Memory B cell (primary cell): ENCODE data around the gene DISC1.

Experiments used
- ATAC-seq: fragments of 150-1000 bp; cut with Tn5 transposase; 2 replicates; pipeline ENCODE4 v1.10.0; 2021; ENCODE audit warnings: low read depth, mild to moderate bottlenecking, moderate library complexity
- DNase-seq, 2 donors: peaks; one replicate each; pipeline ENCODE4 v3.0.0; 2022; ENCODE audit warnings: low spot score in 2 of 2
- H3K27ac Mint-ChIP-seq: one replicate; pipeline ENCODE4 v1.8.0; 2022; ENCODE audit warnings: mild to moderate bottlenecking, moderate library complexity, mixed read lengths
- H3K27me3 Mint-ChIP-seq: one replicate; pipeline ENCODE4 v1.8.0; 2022; ENCODE audit warnings: mixed read lengths
- H3K36me3 Mint-ChIP-seq: one replicate; pipeline ENCODE4 v1.8.0; 2022; ENCODE audit warnings: mild to moderate bottlenecking, mixed read lengths
- H3K4me1 Mint-ChIP-seq: one replicate; pipeline ENCODE4 v1.8.0; 2022; ENCODE audit warnings: mixed read lengths
- H3K4me3 Mint-ChIP-seq: one replicate; pipeline ENCODE4 v1.8.0; 2022; ENCODE audit warnings: mild to moderate bottlenecking, moderate library complexity, mixed read lengths
- H3K9me3 Mint-ChIP-seq: one replicate; pipeline ENCODE4 v1.8.0; 2022; ENCODE audit warnings: mixed read lengths

Gene DISC1

GRCh38 chr1:231699784-231700183, 73.2 kb downstream of the DISC1 start:
- Mint-ChIP-seq H3K9me3 (peaks cover 1% of the 10 kb centered on the region), H3K27ac (no peak overlapping the region), H3K4me3 (peak overlapping the region; percentile 1), H3K4me1 (peaks cover 9% of the 10 kb centered on the region), H3K36me3 (peaks cover 29% of the 10 kb centered on the region), H3K27me3 (peaks cover 2% of the 10 kb centered on the region)
- DNase-seq = no peak
- ATAC-seq = no peak

- Mint-ChIP-seq H3K36me3 (peaks cover 26% of the 10 kb centered on the region), H3K4me1 (peaks cover 9% of the 10 kb centered on the region), H3K4me3 (no peak overlapping the region), H3K27ac (no peak overlapping the region), H3K9me3 (peaks cover 1% of the 10 kb centered on the region), H3K27me3 (no peaks in the 10 kb centered on the region)
- DNase-seq = no peak
- ATAC-seq = no peak
Measured at GRCh38 chr1:231701306-231701705, 74.7 kb downstream of the DISC1 start.

- no peak overlapping the region for H3K27ac Mint-ChIP-seq
- peaks cover 1% of the 10 kb centered on the region for H3K9me3 Mint-ChIP-seq
- DNase-seq (no peak), ATAC-seq (no peak)
- H3K36me3 Mint-ChIP-seq = peaks cover 24% of the 10 kb centered on the region
- H3K4me1 Mint-ChIP-seq = peaks cover 9% of the 10 kb centered on the region
- H3K27me3 Mint-ChIP-seq = no peaks in the 10 kb centered on the region
- no peak overlapping the region for H3K4me3 Mint-ChIP-seq
Measured at GRCh38 chr1:231702331-231702730, 75.7 kb downstream of the DISC1 start.

- peaks cover 22% of the 10 kb centered on the region for H3K36me3 Mint-ChIP-seq
Measured at GRCh38 chr1:231702804-231703203, 76.2 kb downstream of the DISC1 start.

GRCh38 chr1:231705806-231706760, 79.5 kb downstream of the DISC1 start:
- DNase-seq (no peak), ATAC-seq (no peak)
- no peaks in the 10 kb centered on the region for H3K9me3 Mint-ChIP-seq
- peaks cover 17% of the 10 kb centered on the region for H3K36me3 Mint-ChIP-seq
- H3K4me1 Mint-ChIP-seq = peaks cover 2% of the 10 kb centered on the region
- no peak overlapping the region for H3K27ac Mint-ChIP-seq
- H3K27me3 Mint-ChIP-seq = no peaks in the 10 kb centered on the region
- H3K4me3 Mint-ChIP-seq = no peak overlapping the region

More at GRCh38 chr1:231702804-231703203, 76.2 kb downstream of the DISC1 start:
- Mint-ChIP-seq H3K27ac (no peak overlapping the region), H3K9me3 (peaks cover 1% of the 10 kb centered on the region), H3K4me1 (peaks cover 9% of the 10 kb centered on the region), H3K4me3 (no peak overlapping the region), H3K27me3 (no peaks in the 10 kb centered on the region)
- DNase-seq = no peak
- ATAC-seq = no peak

- DNase-seq (no peak), ATAC-seq (no peak)
- Mint-ChIP-seq H3K9me3 (no peaks in the 10 kb centered on the region), H3K27me3 (peaks cover 1% of the 10 kb centered on the region), H3K4me3 (no peak overlapping the region), H3K4me1 (peaks cover 2% of the 10 kb centered on the region), H3K36me3 (peaks cover 18% of the 10 kb centered on the region), H3K27ac (no peak overlapping the region)
Measured at GRCh38 chr1:231706934-231707333, 80.3 kb downstream of the DISC1 start.

- Mint-ChIP-seq H3K27ac (no peak overlapping the region), H3K27me3 (peaks cover 1% of the 10 kb centered on the region), H3K36me3 (peaks cover 15% of the 10 kb centered on the region), H3K9me3 (no peaks in the 10 kb centered on the region), H3K4me3 (no peak overlapping the region), H3K4me1 (peaks cover 2% of the 10 kb centered on the region)
- ATAC-seq = no peak
- no peak for DNase-seq
Measured at GRCh38 chr1:231707407-231707806, 80.8 kb downstream of the DISC1 start.

GRCh38 chr1:231708394-231708793, 81.8 kb downstream of the DISC1 start:
- H3K27me3 Mint-ChIP-seq = peaks cover 2% of the 10 kb centered on the region
- peaks cover 5% of the 10 kb centered on the region for H3K9me3 Mint-ChIP-seq
- H3K4me3 Mint-ChIP-seq = no peak overlapping the region
- H3K27ac Mint-ChIP-seq = no peak overlapping the region
- ATAC-seq (no peak), DNase-seq (no peak)
- peaks cover 14% of the 10 kb centered on the region for H3K36me3 Mint-ChIP-seq
- peaks cover 2% of the 10 kb centered on the region for H3K4me1 Mint-ChIP-seq

GRCh38 chr1:231714440-231714839, 87.8 kb downstream of the DISC1 start:
- H3K36me3 Mint-ChIP-seq = peaks cover 15% of the 10 kb centered on the region
- H3K4me1 Mint-ChIP-seq = peaks cover 2% of the 10 kb centered on the region
- H3K27me3 Mint-ChIP-seq = peaks cover 3% of the 10 kb centered on the region
- H3K27ac Mint-ChIP-seq = no peak overlapping the region
- peaks cover 6% of the 10 kb centered on the region for H3K9me3 Mint-ChIP-seq
- ATAC-seq (no peak), DNase-seq (no peak)
- H3K4me3 Mint-ChIP-seq = no peak overlapping the region

GRCh38 chr1:231715816-231716722, 89.5 kb downstream of the DISC1 start:
- Mint-ChIP-seq H3K9me3 (peaks cover 6% of the 10 kb centered on the region), H3K4me3 (no peak overlapping the region), H3K36me3 (peaks cover 15% of the 10 kb centered on the region), H3K4me1 (peaks cover 10% of the 10 kb centered on the region), H3K27ac (no peak overlapping the region), H3K27me3 (peaks cover 3% of the 10 kb centered on the region)
- ATAC-seq (no peak), DNase-seq (no peak)

- Mint-ChIP-seq H3K9me3 (peaks cover 6% of the 10 kb centered on the region), H3K4me1 (peaks cover 10% of the 10 kb centered on the region), H3K36me3 (peaks cover 14% of the 10 kb centered on the region), H3K4me3 (no peak overlapping the region), H3K27ac (no peak overlapping the region), H3K27me3 (peaks cover 2% of the 10 kb centered on the region)
- DNase-seq (no peak), ATAC-seq (no peak)
Measured at GRCh38 chr1:231716879-231717278, 90.3 kb downstream of the DISC1 start.

- Mint-ChIP-seq H3K27ac (no peak overlapping the region), H3K36me3 (peaks cover 4% of the 10 kb centered on the region)
- ATAC-seq = no peak
Measured at GRCh38 chr1:231719485-231720183, 93.0 kb downstream of the DISC1 start.

GRCh38 chr1:231720652-231721325, 94.2 kb downstream of the DISC1 start:
- no peaks in the 10 kb centered on the region for H3K27me3 Mint-ChIP-seq
- H3K4me1 Mint-ChIP-seq = peaks cover 14% of the 10 kb centered on the region
- no peak overlapping the region for H3K27ac Mint-ChIP-seq
- H3K4me3 Mint-ChIP-seq = no peak overlapping the region
- no peak for DNase-seq
- H3K36me3 Mint-ChIP-seq = peaks cover 4% of the 10 kb centered on the region
- peak; percentile 78 for ATAC-seq
- H3K9me3 Mint-ChIP-seq = no peaks in the 10 kb centered on the region

More at GRCh38 chr1:231719485-231720183, 93.0 kb downstream of the DISC1 start:
- Mint-ChIP-seq H3K27me3 (no peaks in the 10 kb centered on the region), H3K4me1 (peaks cover 12% of the 10 kb centered on the region), H3K4me3 (no peak overlapping the region), H3K9me3 (no peaks in the 10 kb centered on the region)
- DNase-seq = no peak
